Left colon (tissue), 2 donors: ENCODE measurements around the gene GPM6B. TPM values are rescaled to one million over a fixed set of nuclear protein-coding genes. Genes with fewer than 3 reads are reported as not detected.

Source experiments
- ATAC-seq: fragments of 200-7000 bp; cut with Tn5 transposase; one replicate; pipeline ENCODE4 v1.9.1; 2020; ENCODE audit warnings: mild to moderate bottlenecking, moderate library complexity
- DNase-seq, 2 donors: peaks; one replicate each; pipeline ENCODE4 v3.0.0-alpha.2; 2020
- intact Hi-C, 2 donors: fragments of 100-400 bp; cut with DNase I in 1 of 2; cut with micrococcal nuclease in 1 of 2; formaldehyde crosslinking; loops; one replicate each; pipeline versions ENCODE4 v1.11.2 to v1.14.0; 2022; cut with DNase I, micrococcal nuclease
- long read RNA-seq: library from polyadenylated mRNA; unstranded; transcript quantifications from one replicate; pipeline ENCODE4 v2.0.0, GENCODE V29; 2021
- total RNA-seq, 2 donors: library from RNA; stranded (reverse); fragmentation: NEBNext Ultra II Directional; extraction: Animal tissue kit (Norgen Biotek cat#: 25700); gene quantifications; one replicate each; pipeline ENCODE4 v1.2.1, GENCODE V29; 2021
- donor health status: DM: no; HTN: no; CAD: no.
- donor health status: DM: yes; HTN: yes; CAD: no.

Gene GPM6B, protein sequence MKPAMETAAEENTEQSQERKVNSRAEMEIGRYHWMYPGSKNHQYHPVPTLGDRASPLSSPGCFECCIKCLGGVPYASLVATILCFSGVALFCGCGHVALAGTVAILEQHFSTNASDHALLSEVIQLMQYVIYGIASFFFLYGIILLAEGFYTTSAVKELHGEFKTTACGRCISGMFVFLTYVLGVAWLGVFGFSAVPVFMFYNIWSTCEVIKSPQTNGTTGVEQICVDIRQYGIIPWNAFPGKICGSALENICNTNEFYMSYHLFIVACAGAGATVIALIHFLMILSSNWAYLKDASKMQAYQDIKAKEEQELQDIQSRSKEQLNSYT
- total RNA-seq: 1 to 10 TPM; 1.9 to 9.3 TPM
- long read RNA-seq, partial matches to known transcripts: 0 of 7 reads
- long read RNA-seq, other reads (novel, unspliced or antisense): 3 of 7 reads

DNA sequence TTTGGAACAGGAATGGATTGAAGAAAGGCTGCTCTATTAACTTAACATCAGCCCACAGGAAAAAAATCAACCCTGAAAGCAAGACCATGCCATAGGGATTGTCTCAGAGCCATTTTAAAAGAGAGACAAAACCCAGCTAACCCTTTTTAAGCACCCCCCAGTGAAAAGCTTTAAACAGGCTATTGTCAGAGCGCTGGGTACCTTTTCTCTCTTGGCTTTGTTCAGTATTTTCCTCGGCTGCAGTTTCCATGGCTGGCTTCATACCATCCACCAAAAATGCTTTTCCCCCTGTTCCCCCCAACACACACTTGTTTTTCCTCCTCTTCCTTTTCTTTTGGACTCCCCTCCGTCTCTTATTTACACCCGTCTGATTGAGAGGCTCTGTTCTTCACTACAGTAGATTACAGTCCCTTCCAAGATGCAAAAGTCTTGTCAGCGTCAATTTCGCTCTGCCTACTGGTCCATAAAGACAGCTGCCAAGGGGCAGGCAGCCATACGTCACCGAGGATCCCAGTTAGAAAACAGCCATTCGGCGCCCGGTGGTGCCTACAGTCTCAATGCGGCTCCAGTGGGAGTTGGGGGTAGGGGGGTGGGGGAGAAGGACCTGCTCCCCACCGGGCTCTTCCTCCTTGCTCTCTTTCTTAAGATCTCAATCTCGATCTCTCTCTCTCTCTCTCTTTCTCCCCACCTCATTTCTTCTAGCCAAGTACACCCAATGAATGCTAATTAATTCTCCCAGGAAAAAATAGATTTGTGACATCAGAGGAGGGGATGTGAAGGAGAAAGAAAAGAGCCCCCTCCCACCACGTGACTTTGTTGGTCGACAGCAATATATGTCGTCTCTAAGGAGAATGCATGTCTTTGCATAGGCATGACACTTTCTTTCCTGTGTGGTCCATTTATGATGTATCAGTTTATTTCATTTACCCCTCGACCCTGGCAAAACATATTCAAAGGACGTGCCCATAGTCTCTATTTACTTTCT, at the start of gene GPM6B:
Gene GPM6B (minus strand): TSS at position 451 of the 985 bp plus-strand sequence. CDS start 189 bp downstream, at position 262.
- intact Hi-C loops: no loop called here
- no peak for DNase-seq
- no peak for ATAC-seq

GRCh38 chrX:13864264-13864663, 47.4 kb upstream of the GPM6B start:
- ATAC-seq (no peak), DNase-seq (no peak)
- intact Hi-C loops: no loop called here

GRCh38 chrX:13863324-13863723, 46.4 kb upstream of the GPM6B start:
- ATAC-seq (no peak), DNase-seq (no peak)
- intact Hi-C loops: no loop called here

DNA sequence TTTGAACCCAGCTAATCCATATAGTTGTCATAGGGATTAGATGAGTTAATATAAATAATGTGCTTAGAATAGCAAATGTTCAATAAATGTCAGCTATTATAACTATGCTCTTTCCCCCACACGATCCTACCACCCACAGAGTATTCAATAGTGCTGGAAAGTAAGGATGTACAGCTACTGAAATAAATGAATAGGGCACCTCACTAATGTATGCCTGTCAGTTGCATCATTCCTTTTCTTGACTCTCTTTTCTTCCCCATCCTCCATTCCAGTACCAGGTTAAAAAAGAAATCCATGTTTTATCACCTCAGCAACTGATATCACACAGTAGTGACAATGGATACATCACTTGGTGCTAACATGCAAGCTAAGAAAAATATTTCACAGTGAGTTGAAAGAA, 42.8 kb upstream of the GPM6B start:
- intact Hi-C loops: no loop called here
- DNase-seq (no peak), ATAC-seq (no peak)

GRCh38 chrX:13857804-13858203, 40.9 kb upstream of the GPM6B start:
- DNase-seq (no peak), ATAC-seq (no peak)

DNA sequence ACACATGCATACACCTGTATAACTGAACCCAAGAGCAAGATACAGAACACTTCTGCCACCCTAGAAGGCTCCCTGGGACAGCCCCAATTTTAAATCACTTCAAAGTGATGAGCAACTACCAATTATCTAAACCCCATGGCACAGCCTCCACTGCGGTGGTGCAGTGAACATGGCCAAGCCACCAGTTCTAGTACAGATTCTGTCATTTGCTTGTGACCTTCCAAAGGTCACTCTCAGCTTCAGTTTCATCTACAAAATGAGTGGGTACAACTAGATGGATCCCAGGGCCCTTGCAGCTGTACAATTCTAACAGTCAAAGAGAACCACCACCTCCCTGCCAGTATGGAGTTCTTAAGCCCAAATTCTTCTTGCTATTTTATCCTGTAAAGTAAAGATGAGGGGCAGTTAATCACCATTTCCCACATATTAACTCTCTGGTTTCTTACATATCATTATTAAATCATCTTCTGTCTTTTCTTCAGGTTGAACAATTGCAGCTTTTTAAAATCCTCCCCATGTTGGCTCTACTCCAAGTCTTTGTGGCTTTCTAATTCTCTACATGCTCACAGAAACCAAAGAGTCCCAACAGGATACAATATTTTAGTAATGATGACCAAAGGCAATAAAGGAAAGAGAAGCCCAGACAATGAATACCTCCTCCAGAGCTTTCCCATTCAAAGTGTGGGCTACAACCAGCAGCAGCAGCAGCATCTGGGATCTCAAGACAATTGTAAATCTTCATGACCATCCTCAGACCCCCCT, 39.0 kb upstream of the GPM6B start:
- ATAC-seq (no peak), DNase-seq (no peak)
- intact Hi-C loops: no loop called here

More at GRCh38 chrX:13857804-13858203, 40.9 kb upstream of the GPM6B start:
- intact Hi-C loops: no loop called here

DNA sequence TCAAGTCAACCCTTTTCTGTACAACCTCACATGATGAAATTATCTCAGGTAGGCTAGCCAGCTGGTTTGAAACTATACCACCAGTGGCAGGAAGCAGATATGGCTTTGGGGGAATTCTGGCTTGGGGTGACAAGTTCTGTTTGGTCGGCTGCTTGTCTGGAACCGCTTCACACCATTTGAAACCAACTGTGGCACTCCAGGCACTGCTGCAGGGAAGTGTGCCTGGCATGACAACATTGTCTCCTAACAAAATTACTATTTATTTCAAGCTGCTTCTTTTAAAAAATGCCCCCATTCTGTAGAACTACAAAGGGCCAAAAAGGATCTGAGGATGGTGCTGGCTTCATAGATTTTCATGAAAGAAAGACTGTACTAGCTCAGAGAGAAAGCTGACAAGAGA, 37.1 kb upstream of the GPM6B start:
- DNase-seq: no peak
- no peak for ATAC-seq
- intact Hi-C loops: no loop called here

GRCh38 chrX:13852001-13852695, 35.3 kb upstream of the GPM6B start:
- DNase-seq (no peak), ATAC-seq (no peak)
- intact Hi-C loops: no loop called here

- intact Hi-C loops: no loop called here
Observed at GRCh38 chrX:13845721-13846378, 29.0 kb upstream of the GPM6B start.

GRCh38 chrX:13843150-13843721, 26.3 kb upstream of the GPM6B start:
- ATAC-seq (no peak), DNase-seq (no peak)
- intact Hi-C loops: no loop called here

More at GRCh38 chrX:13845721-13846378, 29.0 kb upstream of the GPM6B start:
- DNase-seq (no peak), ATAC-seq (no peak)

- no peak for DNase-seq
- intact Hi-C loops: no loop called here
Observed at GRCh38 chrX:13840121-13840520, 23.2 kb upstream of the GPM6B start.

GRCh38 chrX:13837290-13837745, 20.4 kb upstream of the GPM6B start:
- intact Hi-C loops: no loop called here
- DNase-seq: no peak
- no peak for ATAC-seq

More at GRCh38 chrX:13840121-13840520, 23.2 kb upstream of the GPM6B start:
- no peak for ATAC-seq

GRCh38 chrX:13836575-13836974, 19.7 kb upstream of the GPM6B start:
- intact Hi-C loops: no loop called here
- DNase-seq (no peak), ATAC-seq (no peak)

DNA sequence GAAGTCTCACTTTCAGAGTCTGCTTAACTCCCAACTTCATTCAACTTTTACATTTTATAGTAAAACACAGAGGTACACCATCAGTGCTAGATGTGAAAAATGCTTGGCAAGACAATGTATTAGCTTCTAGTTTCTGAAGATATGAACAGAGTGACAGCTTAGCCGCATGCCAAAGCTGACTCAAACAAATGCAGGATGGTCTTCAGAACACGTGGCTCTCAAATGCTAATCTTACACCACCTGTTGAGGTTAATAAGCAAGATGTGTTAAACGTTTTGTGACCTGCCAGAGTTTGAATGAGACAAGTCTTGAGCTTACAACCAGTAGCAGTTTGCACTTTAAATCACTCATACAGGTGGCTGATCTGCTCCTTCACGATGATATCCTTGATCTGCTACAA, 18.9 kb upstream of the GPM6B start:
- intact Hi-C loops: no loop called here
- DNase-seq: no peak
- no peak for ATAC-seq

GRCh38 chrX:13834355-13834754, 17.5 kb upstream of the GPM6B start:
- ATAC-seq (no peak), DNase-seq (no peak)
- intact Hi-C loops: no loop called here

GRCh38 chrX:13829983-13830382, 13.1 kb upstream of the GPM6B start:
- DNase-seq: no peak
- no peak for ATAC-seq
- intact Hi-C loops: no loop called here

DNA sequence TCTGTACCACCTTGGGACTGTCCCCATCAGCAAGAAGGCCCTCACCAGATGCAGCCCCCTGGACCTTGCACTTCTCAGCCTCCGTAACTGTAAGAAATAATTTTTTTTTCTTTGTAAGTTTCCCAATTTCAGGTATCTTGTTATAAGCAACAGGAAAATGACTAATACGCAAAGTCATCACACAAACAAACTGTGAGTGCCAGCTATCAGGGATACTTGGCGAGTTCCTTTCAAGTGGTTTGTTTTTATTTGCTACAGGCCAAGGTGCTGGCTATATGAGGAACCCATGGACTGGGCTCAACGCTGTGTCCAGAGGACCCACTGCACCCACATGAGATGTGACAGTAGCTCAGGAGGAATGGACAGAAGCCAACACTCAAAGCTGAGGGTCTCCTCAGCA, 11.5 kb upstream of the GPM6B start:
- intact Hi-C loops: no loop called here
- no peak for ATAC-seq

More for the DNA sequence above, 11.5 kb upstream of the GPM6B start:
- DNase-seq: no peak
